GM18519 (cell line): ENCODE measurements around the gene NEDD4L.
"Not testable (repeated sequence)": the region's sequence is repeated elsewhere in the genome, so short reads cannot be mapped to it uniquely, and the experiment has no call there.

ENCODE experiments used
- ATAC-seq: cut with Tn5 transposase; IDR thresholded peaks from one replicate; pipeline ENCODE4 v1.9.1; 2021; ENCODE audit warnings: mild to moderate bottlenecking, moderate library complexity; ENCODE audit not compliant: unreplicated experiment, low FRiP score

NEDD4L gene

DNA sequence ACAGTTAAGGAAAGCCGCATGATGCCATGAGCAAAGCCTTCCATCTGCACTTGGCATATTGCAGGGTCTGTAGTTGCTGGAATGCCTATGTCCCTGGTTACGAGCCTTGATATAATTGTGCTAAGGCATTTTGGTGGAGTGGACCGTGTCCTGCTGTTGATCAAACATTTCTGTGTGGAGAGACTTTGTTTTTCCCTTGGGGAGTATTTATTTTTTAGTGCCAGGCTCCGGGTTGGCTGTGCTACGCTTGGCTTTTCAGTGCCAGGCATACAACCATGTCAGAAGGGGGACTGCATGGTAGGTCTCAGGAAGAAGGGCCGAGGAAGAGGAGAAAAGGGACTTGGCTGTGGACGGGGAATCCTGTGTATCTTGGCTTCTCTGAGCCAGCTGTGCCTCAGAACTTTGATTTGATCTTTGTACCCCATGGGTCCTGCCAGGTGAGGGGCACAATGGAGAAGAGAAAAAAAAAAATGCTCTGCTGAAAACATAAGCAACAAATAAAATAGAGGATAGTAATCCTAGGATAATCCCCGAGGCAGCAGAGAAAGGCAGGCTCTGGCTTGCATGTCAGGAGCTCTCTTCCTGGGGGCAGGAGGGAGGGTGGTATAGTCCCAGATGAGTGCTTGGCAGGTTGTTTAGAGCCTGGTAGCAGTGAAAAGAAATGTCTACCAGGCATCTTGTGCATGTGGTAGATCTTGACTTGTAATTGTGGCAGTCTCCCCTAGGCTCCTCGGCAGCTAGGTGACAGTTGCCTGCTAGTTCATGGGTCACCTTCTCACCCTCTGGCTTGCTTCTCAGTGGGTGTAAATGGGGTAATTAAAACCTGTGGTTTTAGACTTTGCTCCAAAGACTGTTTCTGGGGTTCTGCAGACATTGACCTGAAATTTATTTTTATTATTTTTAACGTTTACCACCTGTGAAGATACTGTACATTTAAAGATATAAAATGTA is 233.0 kb downstream of the NEDD4L start:
- no peak for ATAC-seq

DNA sequence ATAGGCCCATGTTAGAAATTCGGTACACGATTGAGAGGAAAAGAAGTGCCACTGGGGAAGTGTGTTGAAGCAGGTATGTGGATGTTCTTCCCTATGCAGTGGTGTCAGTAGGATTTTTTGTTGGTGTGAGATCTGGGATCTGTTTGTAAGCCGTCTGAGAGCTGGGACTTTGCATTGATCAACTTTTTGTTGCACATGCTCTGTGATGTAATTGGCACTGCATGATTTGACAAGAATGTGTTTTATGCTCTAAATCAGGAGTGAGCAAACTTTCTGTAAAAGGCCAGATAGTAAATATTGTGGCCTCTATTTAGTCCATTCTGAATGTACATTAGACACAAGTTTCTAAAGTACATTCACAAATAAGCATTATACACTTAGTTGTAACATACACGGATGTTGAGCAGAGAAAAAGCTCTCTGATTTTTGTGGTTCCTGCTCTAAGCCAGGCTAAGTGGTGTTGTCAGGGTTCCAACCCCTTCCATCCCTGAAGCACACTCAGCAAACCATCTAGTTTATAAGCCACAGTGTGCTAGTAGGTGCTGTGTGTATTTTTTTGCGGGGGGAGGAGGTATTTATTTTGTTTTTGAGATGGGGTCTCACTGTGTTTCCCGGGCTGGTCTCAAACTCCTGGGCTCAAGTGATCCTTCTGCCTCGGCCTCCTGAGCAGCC is 235.6 kb downstream of the NEDD4L start:
- no peak for ATAC-seq

DNA sequence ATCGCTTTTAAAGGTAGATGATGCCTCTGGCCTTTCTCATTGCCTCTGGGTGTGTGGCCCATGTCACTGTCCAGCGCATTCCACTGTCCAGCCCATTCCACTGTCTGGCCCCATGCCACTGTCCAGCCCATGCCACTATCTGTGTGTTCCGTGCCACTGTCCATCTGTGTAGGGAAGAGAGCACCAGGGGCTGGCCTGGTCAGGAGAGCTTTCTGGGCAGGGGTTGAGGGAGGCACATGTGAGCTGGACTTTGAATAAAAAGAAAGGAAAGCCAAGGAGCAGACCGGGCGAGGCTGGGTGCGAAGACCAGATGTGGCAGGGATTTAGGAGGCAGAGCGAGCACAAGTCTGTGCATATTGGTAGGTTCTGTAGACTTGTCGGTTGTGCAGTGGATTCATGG is 236.2 kb downstream of the NEDD4L start:
- ATAC-seq, result no peak

DNA sequence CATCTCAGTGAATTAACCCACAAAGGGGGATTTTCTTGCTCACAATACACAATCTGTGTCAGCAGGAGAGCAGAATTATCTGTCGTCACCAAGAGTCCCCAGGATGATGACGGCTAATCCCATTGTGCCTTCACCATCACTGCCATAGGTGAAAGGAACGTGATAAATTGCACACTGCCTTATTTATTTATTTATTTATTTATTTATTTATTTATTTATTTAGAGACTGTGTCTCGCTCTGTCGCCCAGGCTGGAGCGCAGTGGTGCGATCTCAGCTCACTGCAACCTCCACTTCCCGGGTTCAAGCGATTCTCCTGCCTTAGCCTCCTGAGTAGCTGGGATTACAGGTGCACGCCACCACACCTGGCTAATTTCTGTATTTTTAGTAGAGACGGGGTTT is 238.8 kb downstream of the NEDD4L start:
- ATAC-seq, result not testable (repeated sequence)

DNA sequence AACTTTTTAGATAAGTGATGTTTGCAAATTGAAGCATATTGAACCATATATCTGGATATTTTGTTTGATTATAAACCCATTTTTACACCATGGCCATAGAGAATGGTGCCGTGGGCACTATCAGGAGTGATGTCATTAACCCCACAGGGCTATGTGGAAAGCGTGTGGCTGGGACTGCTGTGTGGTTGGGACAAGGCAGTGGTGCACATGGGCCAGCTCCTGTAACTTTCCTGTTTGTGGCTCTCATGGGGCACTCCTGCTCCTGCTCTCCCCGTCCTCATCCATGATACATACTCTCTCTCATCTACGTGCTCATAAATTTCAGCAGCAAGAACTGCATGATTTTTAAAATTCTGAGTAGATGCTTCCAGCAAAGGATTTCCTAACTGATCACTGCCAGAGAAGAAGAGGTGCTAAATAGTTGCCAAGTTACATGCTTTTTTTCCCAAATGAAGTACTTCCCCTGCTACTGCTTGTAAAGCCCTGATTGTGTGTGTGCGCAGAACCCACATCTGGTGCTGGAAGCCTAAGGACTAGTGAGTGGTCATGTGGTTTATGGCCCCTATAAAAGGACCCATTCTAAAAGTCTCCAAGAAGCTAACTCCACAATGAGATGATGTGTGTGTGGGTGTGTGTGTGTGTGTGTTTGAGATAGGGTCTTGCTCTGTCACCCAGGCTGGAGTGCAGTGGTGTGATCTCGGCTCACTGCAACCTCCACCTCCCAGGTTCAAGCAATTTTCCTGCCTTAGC is 240.8 kb downstream of the NEDD4L start:
- no peak for ATAC-seq

DNA sequence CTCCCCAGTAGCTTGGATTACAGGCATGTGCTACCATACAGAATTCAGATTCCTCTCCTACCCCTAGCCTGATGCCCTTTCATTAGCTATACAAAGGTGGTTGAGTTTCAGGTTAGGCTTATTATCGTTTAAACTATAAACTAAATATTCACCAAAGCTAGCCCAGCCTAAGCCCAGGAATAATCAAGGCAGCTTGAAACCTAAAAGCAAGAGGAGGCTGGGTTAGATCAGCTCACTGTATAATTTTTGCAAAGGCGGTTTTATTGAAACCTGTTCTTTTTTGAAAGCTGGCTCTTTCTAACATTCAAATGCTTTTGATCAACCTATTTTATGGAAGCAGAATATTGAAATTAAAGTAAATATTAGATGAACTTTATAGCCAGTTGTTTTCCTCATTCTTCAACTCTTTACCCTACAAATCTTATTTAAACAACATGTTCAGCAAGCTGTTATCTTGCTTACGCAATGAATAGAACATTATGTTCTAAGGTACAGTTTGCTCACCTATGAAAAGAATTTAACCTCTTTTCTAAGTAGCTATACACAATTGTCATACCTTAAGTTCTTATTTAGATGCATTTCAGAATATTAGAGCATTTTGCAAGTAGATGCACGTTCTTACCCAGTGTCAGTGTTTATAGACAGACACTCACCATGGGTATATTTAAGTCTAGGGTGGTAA is 241.6 kb downstream of the NEDD4L start:
- no peak for ATAC-seq

DNA sequence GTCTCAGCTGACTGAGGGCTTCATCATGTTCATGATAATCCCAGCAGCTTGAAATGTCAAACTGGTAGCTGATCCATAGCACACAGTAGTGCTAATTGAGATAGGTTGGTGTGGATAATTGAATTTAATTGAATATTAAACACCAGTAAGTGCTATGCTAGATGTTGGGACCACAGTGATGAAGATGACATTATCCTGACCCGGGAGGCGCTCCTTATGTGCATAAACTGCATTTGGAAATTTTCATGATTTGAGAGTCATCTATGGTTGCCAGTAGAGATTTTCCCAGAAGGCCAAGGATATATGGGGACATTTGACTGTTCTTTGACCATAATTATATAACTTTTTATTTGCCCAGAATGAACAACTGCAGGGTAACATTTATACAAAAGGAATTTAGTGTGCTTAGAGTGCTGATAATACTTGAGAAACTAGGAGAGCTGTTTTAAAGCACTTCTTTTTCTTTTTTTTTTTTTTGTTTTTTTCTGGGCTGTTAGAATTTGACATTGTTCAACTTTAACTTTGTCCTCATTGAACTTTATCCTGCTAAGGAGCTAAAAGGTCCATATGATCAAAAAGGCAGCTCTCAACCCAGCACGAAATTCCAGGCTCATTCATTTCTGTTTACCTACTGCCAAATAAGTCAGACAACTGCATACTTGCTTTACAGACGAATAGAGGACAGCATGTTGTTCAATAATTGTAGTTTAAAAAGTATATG is 242.8 kb downstream of the NEDD4L start:
- no peak for ATAC-seq

DNA sequence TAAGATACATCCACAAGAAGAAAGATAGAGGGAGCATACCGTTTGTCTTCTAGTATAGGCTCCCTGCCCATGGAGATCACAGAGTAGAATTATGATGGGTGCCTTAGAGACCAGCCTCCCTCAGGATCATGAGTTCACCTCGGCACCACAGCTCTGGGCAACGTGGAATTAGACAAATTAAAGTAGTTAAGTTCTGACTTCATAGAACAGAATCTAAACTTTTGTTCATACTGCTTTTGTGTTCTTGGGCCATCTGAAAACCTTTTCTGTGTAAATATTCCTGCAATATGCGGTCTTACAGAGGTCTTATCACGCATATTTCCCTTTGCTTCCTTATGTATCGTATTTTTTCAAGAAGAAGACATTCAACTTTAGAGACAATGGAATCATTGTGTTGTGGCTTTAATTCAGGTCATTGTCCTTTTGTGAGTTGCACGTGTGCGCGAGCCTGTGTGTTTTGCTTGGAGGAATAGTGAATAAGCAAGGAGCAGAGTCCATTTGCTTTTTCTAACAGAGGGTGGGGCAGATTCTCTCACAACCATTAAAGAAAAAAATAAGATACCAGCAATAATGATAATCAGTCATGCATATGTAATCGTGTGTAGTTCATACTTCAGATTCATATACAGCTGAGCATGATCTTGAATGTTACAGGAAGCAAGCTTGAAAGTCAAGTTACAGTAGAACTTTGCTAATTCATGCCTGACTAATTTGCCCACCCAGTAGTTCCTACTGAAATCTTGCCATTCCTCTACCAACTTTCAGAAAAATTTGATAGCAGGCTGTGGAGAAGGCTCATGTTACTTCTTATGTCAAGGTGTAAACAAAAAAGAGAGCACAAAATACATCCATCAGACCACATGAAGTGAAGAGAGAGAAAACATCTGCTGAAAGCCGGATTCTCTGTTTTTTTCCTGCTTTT is 243.6 kb downstream of the NEDD4L start:
- ATAC-seq, result no peak

DNA sequence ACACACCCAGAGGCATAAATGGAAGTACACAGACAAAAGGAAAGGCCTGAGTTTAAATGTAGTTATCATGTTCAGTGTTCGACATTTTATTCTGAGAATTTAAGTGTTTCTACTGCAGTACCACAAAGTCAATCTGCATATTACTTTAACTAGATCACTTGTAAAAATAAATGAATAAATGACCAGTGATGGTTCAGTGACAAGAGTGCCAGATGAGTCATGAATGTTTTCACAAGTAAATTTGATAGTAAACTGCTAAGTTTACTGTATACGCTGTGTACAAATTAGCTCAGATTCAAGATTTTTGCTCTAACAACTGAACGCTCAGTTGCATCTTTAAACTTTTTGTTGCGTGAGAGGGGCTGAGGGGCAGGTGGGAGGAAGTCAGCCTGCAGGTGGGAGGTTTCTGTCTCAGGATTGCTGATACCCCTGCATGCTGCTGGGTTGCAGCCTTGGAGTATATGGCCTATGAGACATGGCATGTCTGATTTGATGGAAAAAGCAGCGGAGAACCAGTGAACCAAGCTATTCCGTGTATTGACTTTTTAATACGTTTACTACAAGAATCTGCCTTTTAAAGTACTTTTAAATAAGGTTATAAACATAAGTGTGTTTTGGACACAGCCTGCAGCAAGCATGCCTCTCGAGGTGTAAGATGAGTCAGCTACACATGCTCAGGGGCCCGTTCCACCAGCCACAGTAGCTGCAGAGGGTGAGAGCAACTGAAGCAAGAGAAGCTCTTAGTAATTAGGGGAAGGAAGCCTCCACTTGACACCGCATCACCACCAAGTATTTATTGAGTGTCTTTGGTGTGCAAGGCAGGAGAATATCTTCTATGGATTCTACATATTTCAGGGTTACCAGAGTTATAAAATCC is 245.1 kb downstream of the NEDD4L start:
- peak; percentile 85 for ATAC-seq

DNA sequence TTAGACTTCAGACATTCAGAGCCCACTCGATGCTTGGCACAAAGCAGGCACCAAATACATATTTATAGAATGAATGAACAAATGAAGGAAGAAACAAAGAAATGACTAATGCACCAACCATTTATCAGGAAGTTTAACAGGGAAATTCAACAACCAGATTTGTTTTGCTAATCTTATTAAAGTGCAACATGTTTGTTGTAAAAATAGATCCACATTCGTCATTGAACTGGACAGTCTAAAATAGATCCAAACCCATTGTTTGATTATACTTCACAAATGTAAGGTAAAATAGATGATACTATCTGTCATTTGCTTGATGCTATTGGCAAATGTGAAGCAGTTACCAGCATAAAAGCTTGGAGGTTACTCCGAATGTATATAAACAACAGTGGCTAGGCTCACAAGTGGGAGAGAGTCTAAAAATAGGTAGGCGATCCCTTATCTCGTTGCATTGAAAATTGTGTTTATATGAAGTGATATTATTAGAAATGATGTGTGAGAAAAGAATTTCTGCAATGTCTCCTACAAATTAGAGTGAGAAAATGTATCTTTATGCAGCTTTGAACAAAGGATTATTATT is 246.2 kb downstream of the NEDD4L start:
- no peak for ATAC-seq

DNA sequence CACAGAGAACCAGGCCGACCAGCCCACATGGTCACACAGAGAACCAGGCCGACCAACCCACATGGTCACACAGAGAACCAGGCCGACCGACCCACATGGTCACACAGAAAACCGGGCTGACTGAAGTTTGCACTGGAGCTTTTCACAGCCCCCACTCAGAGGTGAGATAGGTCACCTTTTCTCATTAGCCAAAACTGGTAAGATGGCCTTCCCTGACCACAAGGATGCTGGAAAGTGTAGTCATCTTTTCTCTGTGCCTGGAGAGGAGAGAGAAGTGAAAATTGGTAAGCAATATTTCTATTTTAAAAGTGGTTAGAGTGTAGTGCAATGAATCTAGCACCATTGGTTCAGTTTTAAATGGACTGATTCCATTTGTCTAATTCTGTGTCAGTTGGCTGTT is 247.1 kb downstream of the NEDD4L start:
- no peak for ATAC-seq

DNA sequence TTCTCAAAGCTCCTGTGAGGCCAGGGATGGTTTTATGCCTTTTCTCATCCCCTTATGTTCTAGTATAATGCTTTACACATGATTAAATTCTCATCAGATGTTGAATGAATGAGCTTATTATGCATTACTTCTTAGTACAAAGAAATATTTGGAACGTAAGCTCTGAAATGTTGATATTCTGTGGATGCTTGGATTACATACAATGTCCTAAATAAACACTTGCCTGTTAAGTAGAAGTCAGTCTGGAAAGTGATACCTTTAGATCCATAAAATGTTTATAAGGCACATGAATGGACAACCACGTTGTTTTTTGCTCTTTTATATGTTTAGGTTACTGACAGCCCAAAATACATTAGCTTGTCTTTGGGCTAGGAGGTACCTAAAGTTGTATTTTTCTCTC is 248.6 kb downstream of the NEDD4L start:
- ATAC-seq, result no peak

DNA sequence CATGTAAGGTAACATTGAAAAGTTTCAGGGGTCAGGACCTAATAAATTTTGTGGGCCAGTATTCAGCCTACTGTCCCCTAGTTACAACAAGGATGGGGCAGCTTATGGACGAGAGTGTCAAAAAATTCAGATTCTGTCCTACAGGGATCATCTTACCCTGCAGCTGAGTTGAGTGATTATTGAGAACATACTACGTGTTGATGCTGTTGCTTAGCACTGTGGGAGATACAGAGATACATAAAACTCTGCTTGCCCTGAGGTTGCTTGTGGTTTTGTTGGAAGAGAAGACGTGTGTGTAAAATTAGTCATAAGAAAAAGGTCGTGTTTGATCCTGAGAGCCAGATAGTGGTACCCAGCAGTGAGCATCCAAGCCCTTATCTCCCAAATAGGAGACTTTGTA is 253.2 kb downstream of the NEDD4L start:
- ATAC-seq, result no peak

DNA sequence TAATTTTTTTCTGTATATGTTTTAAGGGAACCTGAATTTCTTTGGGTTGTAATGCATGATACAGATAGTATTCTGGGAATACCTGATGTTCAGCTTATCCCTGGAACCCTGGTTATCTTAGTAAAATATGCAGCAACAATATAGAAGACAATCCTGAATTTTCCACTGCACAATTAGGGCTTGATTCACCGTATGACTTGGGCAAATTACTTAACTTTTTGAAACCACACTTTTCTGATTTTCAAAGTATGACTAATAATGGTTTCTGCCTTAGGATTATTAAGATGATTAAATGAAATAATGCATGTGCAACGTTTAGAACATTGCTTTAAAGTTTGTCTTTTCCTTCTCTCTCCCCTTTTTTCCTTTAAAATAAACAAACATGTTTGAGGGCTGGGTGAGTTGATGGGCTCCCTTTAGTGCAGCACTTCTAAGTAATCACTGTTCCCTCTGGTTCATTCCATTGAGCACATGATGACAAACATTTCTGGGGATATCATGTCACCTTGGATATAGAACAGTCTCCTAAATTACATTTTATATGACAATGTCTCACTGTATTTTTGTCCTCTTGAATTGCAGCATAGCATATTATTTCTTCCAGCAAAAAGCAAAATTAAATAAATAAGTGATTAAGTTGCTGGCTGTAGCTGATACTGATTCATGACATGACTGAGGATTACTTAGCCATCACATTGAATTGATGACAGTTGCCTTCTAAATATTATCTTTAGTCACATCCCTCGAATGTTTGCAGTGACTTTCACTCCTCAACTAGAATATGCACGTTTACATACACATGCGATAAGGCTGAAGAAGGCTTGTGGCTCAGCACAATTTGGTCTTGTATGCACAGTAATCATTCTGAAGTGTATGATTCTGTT is 254.5 kb downstream of the NEDD4L start:
- no peak for ATAC-seq

DNA sequence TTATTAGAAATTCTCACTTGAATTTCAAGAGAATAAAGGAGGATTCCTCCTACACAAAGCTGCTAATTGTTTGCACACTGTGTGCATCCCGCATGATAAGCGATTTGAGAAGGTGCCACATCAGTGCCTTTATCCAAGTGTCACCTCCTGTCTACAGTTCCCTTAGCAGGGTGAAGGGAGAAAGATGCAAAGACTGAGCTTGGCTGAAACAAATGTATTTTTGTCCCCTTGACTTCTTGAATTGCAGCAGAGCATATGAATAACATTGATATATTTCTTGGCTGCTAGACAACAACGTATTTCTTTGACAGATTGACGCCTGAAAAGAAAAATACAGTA is 255.1 kb downstream of the NEDD4L start:
- no peak for ATAC-seq

DNA sequence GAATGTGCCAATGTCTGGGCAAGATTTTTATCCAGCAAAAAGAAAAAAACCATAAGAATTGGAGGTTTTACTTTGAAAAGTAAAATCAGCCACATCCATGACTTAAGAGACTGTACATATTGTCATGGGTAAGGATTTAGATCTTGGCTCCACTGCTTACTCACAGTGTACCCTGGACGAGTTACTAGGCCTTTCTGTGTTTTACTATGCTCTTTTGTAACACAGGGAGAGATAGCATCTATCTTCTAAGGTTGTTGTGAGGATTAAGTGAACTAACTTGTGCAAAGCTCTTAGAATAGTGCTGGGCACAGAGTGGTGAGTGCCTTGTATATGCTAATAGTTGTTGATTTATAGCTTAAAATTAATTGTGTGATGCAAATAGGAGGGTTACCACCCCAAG is 255.9 kb downstream of the NEDD4L start:
- ATAC-seq, result no peak

DNA sequence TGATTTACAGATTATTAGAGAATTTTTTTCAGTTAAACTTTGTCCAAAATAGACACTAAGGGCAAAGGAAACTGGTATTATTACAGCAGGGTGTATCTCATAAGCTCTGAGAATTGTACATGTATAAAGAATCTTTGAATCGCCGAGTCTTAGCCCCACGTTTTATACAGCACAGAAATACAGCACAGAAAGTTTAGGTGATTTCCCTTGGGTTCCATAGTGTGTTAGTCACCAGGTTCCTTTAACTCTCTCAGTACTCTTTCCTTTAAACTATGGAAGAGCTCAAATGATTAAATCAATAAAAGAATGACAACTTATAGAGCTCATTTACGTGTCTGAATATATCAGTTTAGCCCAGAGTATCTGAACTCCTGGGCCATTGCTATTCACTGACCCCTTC is 256.8 kb downstream of the NEDD4L start:
- ATAC-seq, result no peak
